Smooth muscle cell (in vitro differentiated cells): ENCODE results near the gene TXNDC16. TPM values are rescaled to one million over a fixed set of nuclear protein-coding genes. Genes with fewer than 3 reads are reported as not detected.

Experiments used
- DNase-seq: peaks from one replicate; lab custom pipeline; 2025; ENCODE audit not compliant: unreplicated experiment; lab: John Stamatoyannopoulos, UW
- H2AFZ ChIP-seq: fragments of 200-600 bp; sonication (generic); 2 replicates; pipeline ENCODE4 v1.6.0; 2016; ENCODE audit warnings: antibody characterized with exemption, low read depth, mild to moderate bottlenecking
- H3F3A ChIP-seq: fragments of 200-600 bp; sonication (generic); 2 replicates; pipeline ENCODE4 v1.6.0; 2017; ENCODE audit warnings: antibody characterized with exemption, low read depth
- H3K27ac ChIP-seq: fragments of 200-600 bp; sonication (generic); 2 replicates; pipeline ENCODE4 v1.5.1; 2016; ENCODE audit warnings: low read depth, mild to moderate bottlenecking
- H3K27me3 ChIP-seq: fragments of 200-600 bp; sonication (generic); 2 replicates; pipeline ENCODE4 v1.6.1; 2016; ENCODE audit warnings: low read depth, mild to moderate bottlenecking
- H3K36me3 ChIP-seq: fragments of 200-600 bp; sonication (generic); 2 replicates; pipeline ENCODE4 v1.5.1; 2016; ENCODE audit warnings: low read depth
- H3K4me1 ChIP-seq: fragments of 200-600 bp; sonication (generic); 2 replicates; pipeline ENCODE4 v1.5.1; 2016; ENCODE audit warnings: low read depth
- H3K4me2 ChIP-seq: fragments of 200-600 bp; sonication (generic); 2 replicates; pipeline ENCODE4 v1.6.0; 2016; ENCODE audit warnings: mild to moderate bottlenecking
- H3K4me3 ChIP-seq: fragments of 200-600 bp; sonication (generic); 2 replicates; pipeline ENCODE4 v1.5.1; 2016; ENCODE audit warnings: mild to moderate bottlenecking
- H3K79me2 ChIP-seq: fragments of 200-600 bp; sonication (generic); 2 replicates; pipeline ENCODE4 v1.6.0; 2016; ENCODE audit warnings: low read depth, mild to moderate bottlenecking
- H3K9ac ChIP-seq: fragments of 200-600 bp; sonication (generic); 2 replicates; pipeline ENCODE4 v1.6.0; 2016; ENCODE audit warnings: low read depth
- H3K9me3 ChIP-seq: fragments of 200-600 bp; sonication (generic); replicated peaks from 2 replicates; pipeline ENCODE4 v1.5.1; 2016; ENCODE audit warnings: low read depth
- H4K20me1 ChIP-seq: fragments of 200-600 bp; sonication (generic); 2 replicates; pipeline ENCODE4 v1.6.0; 2016; ENCODE audit warnings: low read depth
- CTCF ChIP-seq: fragments of 200-600 bp; sonication (generic); IDR thresholded peaks from 2 replicates; pipeline ENCODE4 v1.5.1; 2017; ENCODE audit warnings: borderline replicate concordance, mild to moderate bottlenecking, antibody characterized with exemption; ENCODE audit not compliant: insufficient read depth, poor library complexity, severe bottlenecking
- WGBS: methylation state at CpG from one replicate; pipeline ENCODE4 v1.1.7; 2016; ENCODE audit warnings: low lambda C conversion rate; 5-methylcytosine and 5-hydroxymethylcytosine counted together
- polyA plus RNA-seq: library from polyadenylated mRNA; unstranded; fragments of >200 nt; fragmentation: Nextera tagmentation; extraction: Ambion mirVana; gene quantifications from 2 replicates; pipeline ENCODE4 v1.2.1, GENCODE V29; 2016
- total RNA-seq: library from RNA; depleted of rRNA; stranded (reverse); fragments of >200 nt; gene quantifications from 2 replicates; pipeline ENCODE4 v1.2.3, GENCODE V29; 2014

Gene TXNDC16
- total and polyA plus RNA-seq, 2 experiments from 2014 or later: 1.8 to 5.6 TPM

- no peak overlapping the region for H3K4me2 ChIP-seq
- no peak for DNase-seq
- H2AFZ ChIP-seq: no peak overlapping the region
These were observed 154.5 kb downstream of the TXNDC16 start for GRCh38 chr14:52397844-52398243.

GRCh38 chr14:52395728-52396127, 156.6 kb downstream of the TXNDC16 start:
- no peaks in the 10 kb centered on the region for H3K4me1 ChIP-seq
- no peaks in the 10 kb centered on the region for H3K79me2 ChIP-seq
- H3K27me3 ChIP-seq: no peaks in the 10 kb centered on the region
- no peak overlapping the region for H3K27ac ChIP-seq
- no peak overlapping the region for H3K4me3 ChIP-seq
- 91% methylated on average over 3 of the region's 3 CpGs for WGBS
- TF ChIP-seq CTCF: no peak
- no peaks in the 10 kb centered on the region for H4K20me1 ChIP-seq
- H3K9ac ChIP-seq: no peak overlapping the region
- no peak overlapping the region for H2AFZ ChIP-seq
- H3K36me3 ChIP-seq: no peaks in the 10 kb centered on the region
- H3K4me2 ChIP-seq: no peak overlapping the region
- no peaks in the 10 kb centered on the region for H3F3A ChIP-seq
- no peaks in the 10 kb centered on the region for H3K9me3 ChIP-seq
- DNase-seq: no peak

More at GRCh38 chr14:52397844-52398243, 154.5 kb downstream of the TXNDC16 start:
- no peak for TF ChIP-seq CTCF
- Histone ChIP-seq H3K9ac (no peak overlapping the region), H3K27ac (no peak overlapping the region), H4K20me1 (no peaks in the 10 kb centered on the region), H3K4me3 (no peak overlapping the region), H3K79me2 (no peaks in the 10 kb centered on the region), H3K9me3 (no peaks in the 10 kb centered on the region), H3K27me3 (no peaks in the 10 kb centered on the region), H3K36me3 (no peaks in the 10 kb centered on the region), H3F3A (no peaks in the 10 kb centered on the region), H3K4me1 (no peaks in the 10 kb centered on the region)
- 95% methylated on average over 5 of the region's 5 CpGs for WGBS

- H4K20me1 ChIP-seq: no peaks in the 10 kb centered on the region
- H3K79me2 ChIP-seq: no peaks in the 10 kb centered on the region
- no peak for DNase-seq
- no peak overlapping the region for H3K4me3 ChIP-seq
- no peaks in the 10 kb centered on the region for H3F3A ChIP-seq
- H3K9ac ChIP-seq: no peak overlapping the region
- no peak overlapping the region for H3K4me2 ChIP-seq
- no peaks in the 10 kb centered on the region for H3K4me1 ChIP-seq
- H3K9me3 ChIP-seq: no peaks in the 10 kb centered on the region
- no peaks in the 10 kb centered on the region for H3K36me3 ChIP-seq
- no peak overlapping the region for H3K27ac ChIP-seq
- no peaks in the 10 kb centered on the region for H3K27me3 ChIP-seq
- no peak for TF ChIP-seq CTCF
- H2AFZ ChIP-seq: no peak overlapping the region
- 94% methylated on average over 4 of the region's 4 CpGs for WGBS
These were observed 160.3 kb downstream of the TXNDC16 start for GRCh38 chr14:52391881-52392615.

Other genes starting within 250 kb of the TXNDC16 start
- 17.7 and 36.4 TPM in 2 replicates for gene PTGER2, start 238.2 kb downstream of the TXNDC16 start, total RNA-seq
- gene PTGER2, start 238.2 kb downstream of the TXNDC16 start, polyA plus RNA-seq: 23.2 and 24.6 TPM in 2 replicates
- 3.8 and 4.4 TPM in 2 replicates for gene GPR137C, start 331 bp upstream of the TXNDC16 start, total RNA-seq
- 1.0 and 1.4 TPM in 2 replicates for gene GPR137C, start 331 bp upstream of the TXNDC16 start, polyA plus RNA-seq
- 105 and 136 TPM in 2 replicates for gene ERO1A, start 143.1 kb upstream of the TXNDC16 start, total RNA-seq
- gene ERO1A, start 143.1 kb upstream of the TXNDC16 start, polyA plus RNA-seq: 50.4 and 68.1 TPM in 2 replicates
- gene PSMC6, start 154.7 kb upstream of the TXNDC16 start, total RNA-seq: 138 and 169 TPM in 2 replicates
- gene PSMC6, start 154.7 kb upstream of the TXNDC16 start, polyA plus RNA-seq: 90.9 and 91.9 TPM in 2 replicates
- 17.9 and 20.3 TPM in 2 replicates for gene STYX, start 177.7 kb upstream of the TXNDC16 start, total RNA-seq
- 8.5 TPM in 2 replicates for gene STYX, start 177.7 kb upstream of the TXNDC16 start, polyA plus RNA-seq
- gene GNPNAT1, start 239.1 kb upstream of the TXNDC16 start, total RNA-seq: 22.9 and 23.5 TPM in 2 replicates
- gene GNPNAT1, start 239.1 kb upstream of the TXNDC16 start, polyA plus RNA-seq: 10.7 and 18.3 TPM in 2 replicates